Progenitor cell of endocrine pancreas (in vitro differentiated cells): ENCODE results near the gene CHORDC1. TPM values are rescaled to one million over a fixed set of nuclear protein-coding genes. Genes with fewer than 3 reads are reported as not detected.

Source experiments
- DNase-seq: peaks from one replicate; pipeline ENCODE4 v3.0.0; 2021; ENCODE audit warnings: low spot score; ENCODE audit not compliant: unreplicated experiment
- H3K27ac Mint-ChIP-seq: 2 replicates; pipeline ENCODE4 v1.8.0; 2021; ENCODE audit warnings: mild to moderate bottlenecking, moderate library complexity, mixed read lengths
- H3K27me3 Mint-ChIP-seq: 2 replicates; pipeline ENCODE4 v1.8.0; 2021; ENCODE audit warnings: mixed read lengths
- H3K36me3 Mint-ChIP-seq: 2 replicates; pipeline ENCODE4 v1.8.0; 2022; ENCODE audit warnings: mixed read lengths; ENCODE audit not compliant: insufficient read depth
- H3K4me1 Mint-ChIP-seq: 2 replicates; pipeline ENCODE4 v1.8.0; 2021; ENCODE audit warnings: low read depth, mixed read lengths
- H3K4me3 Mint-ChIP-seq: 2 replicates; pipeline ENCODE4 v1.8.0; 2021; ENCODE audit warnings: low read depth, mild to moderate bottlenecking, moderate library complexity, mixed read lengths
- H3K9me3 Mint-ChIP-seq: 2 replicates; pipeline ENCODE4 v1.8.0; 2021; ENCODE audit warnings: low read depth, mixed read lengths
- total RNA-seq: library from RNA; stranded (reverse); gene quantifications from 2 replicates; pipeline ENCODE4 v1.2.1, GENCODE V29; 2021
- TF ChIP-seq, protein P1 (sequence below): fragments of 200-600 bp; sonication (generic); IDR thresholded peaks from one replicate; pipeline ENCODE4 v1.5.0; 2021; ENCODE audit warnings: antibody characterized with exemption, mild to moderate bottlenecking; ENCODE audit not compliant: unreplicated experiment

Gene CHORDC1
- total RNA-seq, 1 donor from 2014 or later: 56.8 TPM

GRCh38 chr11:90187839-90188238 is 35.0 kb downstream of the CHORDC1 start:
- no peak overlapping the region for H3K4me3 Mint-ChIP-seq
- H3K27me3 Mint-ChIP-seq: no peaks in the 10 kb centered on the region
- DNase-seq: no peak
- peaks cover 4% of the 10 kb centered on the region for H3K36me3 Mint-ChIP-seq
- H3K4me1 Mint-ChIP-seq: peaks cover 3% of the 10 kb centered on the region
- TF ChIP-seq, protein P1, sequence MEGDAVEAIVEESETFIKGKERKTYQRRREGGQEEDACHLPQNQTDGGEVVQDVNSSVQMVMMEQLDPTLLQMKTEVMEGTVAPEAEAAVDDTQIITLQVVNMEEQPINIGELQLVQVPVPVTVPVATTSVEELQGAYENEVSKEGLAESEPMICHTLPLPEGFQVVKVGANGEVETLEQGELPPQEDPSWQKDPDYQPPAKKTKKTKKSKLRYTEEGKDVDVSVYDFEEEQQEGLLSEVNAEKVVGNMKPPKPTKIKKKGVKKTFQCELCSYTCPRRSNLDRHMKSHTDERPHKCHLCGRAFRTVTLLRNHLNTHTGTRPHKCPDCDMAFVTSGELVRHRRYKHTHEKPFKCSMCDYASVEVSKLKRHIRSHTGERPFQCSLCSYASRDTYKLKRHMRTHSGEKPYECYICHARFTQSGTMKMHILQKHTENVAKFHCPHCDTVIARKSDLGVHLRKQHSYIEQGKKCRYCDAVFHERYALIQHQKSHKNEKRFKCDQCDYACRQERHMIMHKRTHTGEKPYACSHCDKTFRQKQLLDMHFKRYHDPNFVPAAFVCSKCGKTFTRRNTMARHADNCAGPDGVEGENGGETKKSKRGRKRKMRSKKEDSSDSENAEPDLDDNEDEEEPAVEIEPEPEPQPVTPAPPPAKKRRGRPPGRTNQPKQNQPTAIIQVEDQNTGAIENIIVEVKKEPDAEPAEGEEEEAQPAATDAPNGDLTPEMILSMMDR: no peak
- no peaks in the 10 kb centered on the region for H3K9me3 Mint-ChIP-seq
- H3K27ac Mint-ChIP-seq: peak overlapping the region; percentile 25

DNA sequence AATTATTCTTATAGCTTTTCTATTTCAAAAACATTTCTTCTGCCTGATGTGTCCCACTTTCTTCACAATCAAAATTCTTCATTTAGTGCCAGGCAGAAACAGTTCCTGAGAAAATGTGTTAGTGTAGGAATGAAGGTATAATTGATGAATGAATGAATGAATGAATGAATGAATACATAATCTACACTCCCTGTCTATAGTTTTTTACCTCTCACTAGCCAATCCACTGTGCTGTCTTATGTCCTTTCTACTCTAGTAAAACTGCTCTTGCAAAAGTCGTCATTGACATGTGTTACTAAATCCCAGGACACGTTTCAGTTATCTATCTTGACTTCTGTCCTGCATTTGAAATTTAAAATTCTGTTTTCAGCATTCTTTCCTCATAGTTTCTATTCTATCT is 42.9 kb downstream of the CHORDC1 start:
- H3K27ac Mint-ChIP-seq: no peak overlapping the region
- no peaks in the 10 kb centered on the region for H3K9me3 Mint-ChIP-seq
- H3K4me3 Mint-ChIP-seq: no peak overlapping the region
- H3K36me3 Mint-ChIP-seq: no peaks in the 10 kb centered on the region
- DNase-seq: no peak
- H3K27me3 Mint-ChIP-seq: no peaks in the 10 kb centered on the region
- TF ChIP-seq, protein P1: no peak
- H3K4me1 Mint-ChIP-seq: no peaks in the 10 kb centered on the region

DNA sequence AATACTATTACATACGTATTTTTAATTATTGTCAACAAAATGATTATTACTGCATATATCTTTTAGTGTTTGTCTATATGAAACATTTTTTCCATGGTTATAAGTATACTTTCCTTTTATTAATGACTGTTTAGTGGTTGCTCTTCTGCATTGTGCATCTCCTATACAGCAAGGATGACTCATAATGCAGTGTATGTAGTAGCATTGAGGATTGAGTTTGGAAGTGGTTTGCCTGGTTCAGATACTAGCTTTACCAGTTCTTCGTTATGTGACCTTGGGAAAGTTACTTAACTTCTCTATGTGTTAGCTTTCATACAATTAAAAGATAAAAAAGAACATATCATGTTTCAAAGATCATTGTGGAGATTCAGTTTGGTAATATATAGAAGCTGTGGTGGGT is 44.1 kb downstream of the CHORDC1 start:
- Mint-ChIP-seq H3K9me3 (no peaks in the 10 kb centered on the region), H3K27ac (no peak overlapping the region), H3K4me3 (no peak overlapping the region), H3K36me3 (no peaks in the 10 kb centered on the region), H3K27me3 (no peaks in the 10 kb centered on the region), H3K4me1 (no peaks in the 10 kb centered on the region)
- TF ChIP-seq, protein P1: no peak
- DNase-seq: no peak

DNA sequence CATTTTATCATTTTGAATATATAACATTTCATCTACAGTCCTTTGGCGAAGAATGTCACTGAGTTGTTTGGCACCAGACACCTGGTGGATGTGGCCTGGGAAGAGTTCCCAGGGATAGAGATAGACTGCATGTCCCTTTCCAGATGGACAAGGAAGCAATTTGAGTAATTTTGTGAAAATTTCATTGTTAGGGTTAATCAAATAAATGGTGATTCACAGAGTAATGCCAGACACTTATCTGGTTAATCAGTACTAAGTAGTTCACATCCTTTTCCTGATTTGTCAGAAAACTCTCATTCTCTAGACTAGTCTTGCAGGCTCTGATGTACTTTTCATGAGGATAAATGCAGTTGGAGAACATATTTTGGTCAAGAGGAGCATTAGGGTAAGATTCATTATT is 46.8 kb downstream of the CHORDC1 start:
- Mint-ChIP-seq H3K36me3 (no peaks in the 10 kb centered on the region), H3K9me3 (no peaks in the 10 kb centered on the region), H3K4me3 (no peak overlapping the region), H3K4me1 (no peaks in the 10 kb centered on the region), H3K27me3 (no peaks in the 10 kb centered on the region), H3K27ac (no peak overlapping the region)
- TF ChIP-seq, protein P1: no peak
- no peak for DNase-seq

DNA sequence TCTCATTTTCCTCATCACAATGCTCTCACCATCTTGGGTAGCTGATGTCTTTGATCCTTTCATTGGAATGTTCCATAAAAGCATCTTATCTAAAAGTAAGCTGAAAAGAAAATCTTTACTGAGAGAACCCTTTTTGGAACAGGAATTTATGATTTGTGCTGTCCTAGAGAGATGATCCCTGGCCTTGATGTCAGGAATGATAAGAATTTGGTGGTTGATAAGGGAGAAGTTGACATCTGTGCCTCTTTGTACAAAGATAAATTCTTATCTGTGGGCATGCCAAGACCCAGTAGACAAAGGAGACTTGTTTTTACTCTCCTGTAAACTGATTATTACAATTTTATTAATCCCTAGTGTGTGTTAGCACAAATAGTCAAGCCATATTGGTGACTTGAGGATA is 51.5 kb downstream of the CHORDC1 start:
- DNase-seq: no peak
- H3K27ac Mint-ChIP-seq: no peak overlapping the region
- no peak overlapping the region for H3K4me3 Mint-ChIP-seq

More for the DNA sequence above, 51.5 kb downstream of the CHORDC1 start:
- H3K27me3 Mint-ChIP-seq: no peaks in the 10 kb centered on the region
- no peaks in the 10 kb centered on the region for H3K9me3 Mint-ChIP-seq
- H3K36me3 Mint-ChIP-seq: peaks cover 2% of the 10 kb centered on the region
- TF ChIP-seq, protein P1: no peak
- H3K4me1 Mint-ChIP-seq: no peaks in the 10 kb centered on the region
